ENCODE results near the gene COA1.
"Not testable (repeated sequence)": the region's sequence is repeated elsewhere in the genome, so short reads cannot be mapped to it uniquely, and the experiment has no call there.

- TF ChIP-seq CTCF, POLR2A (IDR thresholded peaks at IDR 0.05): not testable (repeated sequence)
Measured at GRCh38 chr7:43687866-43688265, 41.5 kb downstream of the COA1 start.

Measured in Peyer's patch (tissue), 4 donors.